GM21825 (cell line): Measurements from ENCODE around the gene CDC73.
"Not testable (repeated sequence)": the region's sequence is repeated elsewhere in the genome, so short reads cannot be mapped to it uniquely, and the experiment has no call there.

Experiments used
- ATAC-seq: cut with Tn5 transposase; IDR thresholded peaks from one replicate; pipeline ENCODE4 v1.9.1; 2021; ENCODE audit warnings: mild to moderate bottlenecking, moderate library complexity; ENCODE audit not compliant: unreplicated experiment

Gene CDC73

GRCh38 chr1:193221651-193222050 is 99.8 kb downstream of the CDC73 start:
- ATAC-seq: no peak

- no peak for ATAC-seq
Measured at GRCh38 chr1:193222056-193222615, 100.3 kb downstream of the CDC73 start.

GRCh38 chr1:193229136-193229535 is 107.3 kb downstream of the CDC73 start:
- ATAC-seq: no peak

GRCh38 chr1:193231146-193231545 is 109.3 kb downstream of the CDC73 start:
- not testable (repeated sequence) for ATAC-seq

- no peak for ATAC-seq
Measured at GRCh38 chr1:193234530-193234929, 112.7 kb downstream of the CDC73 start.

- no peak for ATAC-seq
Measured at GRCh38 chr1:193237381-193237978, 115.6 kb downstream of the CDC73 start.

- no peak for ATAC-seq
Measured at GRCh38 chr1:193240609-193241008, 118.8 kb downstream of the CDC73 start.

GRCh38 chr1:193241132-193241827 is 119.4 kb downstream of the CDC73 start:
- ATAC-seq: no peak

- ATAC-seq: no peak
Measured at GRCh38 chr1:193242000-193242399, 120.2 kb downstream of the CDC73 start.

- ATAC-seq: no peak
Measured at GRCh38 chr1:193249187-193249586, 127.4 kb downstream of the CDC73 start.

GRCh38 chr1:193251950-193252349 is 130.1 kb downstream of the CDC73 start:
- no peak for ATAC-seq

- ATAC-seq: no peak
Measured at GRCh38 chr1:193256019-193256418, 134.2 kb downstream of the CDC73 start.

GRCh38 chr1:193259636-193260035 is 137.8 kb downstream of the CDC73 start:
- no peak for ATAC-seq

GRCh38 chr1:193260056-193260745 is 138.4 kb downstream of the CDC73 start:
- ATAC-seq: no peak

GRCh38 chr1:193260896-193261295 is 139.1 kb downstream of the CDC73 start:
- no peak for ATAC-seq

GRCh38 chr1:193262661-193263060 is 140.8 kb downstream of the CDC73 start:
- no peak for ATAC-seq

- no peak for ATAC-seq
Measured at GRCh38 chr1:193264313-193265065, 142.7 kb downstream of the CDC73 start.

GRCh38 chr1:193265716-193266115 is 143.9 kb downstream of the CDC73 start:
- no peak for ATAC-seq

- not testable (repeated sequence) for ATAC-seq
Measured at GRCh38 chr1:193266794-193267193, 145.0 kb downstream of the CDC73 start.

- ATAC-seq: peak; percentile 96
Measured at GRCh38 chr1:193270996-193271395, 149.2 kb downstream of the CDC73 start.

GRCh38 chr1:193275773-193276172 is 153.9 kb downstream of the CDC73 start:
- no peak for ATAC-seq
